Panc1 (cell line): ENCODE results near the gene ATP1A1. TPM values are rescaled to one million over a fixed set of nuclear protein-coding genes. Genes with fewer than 3 reads are reported as not detected.

Experiments
- ATAC-seq: fragments of 200-7000 bp; cut with Tn5 transposase; 2 replicates; pipeline ENCODE4 v1.9.1; 2020; ENCODE audit warnings: mild to moderate bottlenecking, moderate library complexity
- BruUV-seq: library from RNA; stranded (reverse); fragments of 400-500 nt; replicated peaks from 2 replicates; lab custom pipeline; 2021; lab: Mats Ljungman, UMichigan
- CTCF ChIA-PET: fragments of 300-600 bp; sonication (Branson Sonifier 250); formaldehyde crosslinking; loops from one replicate; lab custom pipeline; 2022; ENCODE audit warnings: antibody characterized with exemption; lab: Charles Lee
- POLR2A ChIA-PET: fragments of 300-600 bp; sonication (Branson Sonifier 250); formaldehyde crosslinking; loops from one replicate; lab custom pipeline; 2022; ENCODE audit warnings: antibody characterized with exemption; lab: Charles Lee
- DNase-seq: peaks from one replicate; pipeline ENCODE4 v3.0.0-alpha.2; 2010; ENCODE audit warnings: low read depth, low spot score
- H3K27ac ChIP-seq: 2 replicates; pipeline ENCODE4 v1.5.1; 2011; ENCODE audit warnings: mild to moderate bottlenecking, low read length, inconsistent platforms
- H3K27me3 ChIP-seq: fragments of 200-500 bp; sonication (Bioruptor generic); 2 replicates; pipeline ENCODE4 v1.6.0; 2014; ENCODE audit warnings: low read length, inconsistent platforms; ENCODE audit not compliant: control insufficient read depth, insufficient read depth
- H3K36me3 ChIP-seq: fragments of 200-500 bp; sonication (Bioruptor generic); 2 replicates; pipeline ENCODE4 v1.5.1; 2014; ENCODE audit warnings: inconsistent platforms, mild to moderate bottlenecking, low read length, moderate library complexity; ENCODE audit not compliant: control insufficient read depth, insufficient read depth
- H3K4me1 ChIP-seq: 2 replicates; pipeline ENCODE4 v1.5.1; 2011; ENCODE audit warnings: inconsistent platforms, mild to moderate bottlenecking, low read length, moderate library complexity; ENCODE audit not compliant: control insufficient read depth, insufficient read depth
- H3K4me3 ChIP-seq, 2 experiments: 2 replicates each; pipeline ENCODE4 v1.5.1; 2011 to 2012; ENCODE audit warnings: low read depth in 2 of 2, low read length in 2 of 2, mild to moderate bottlenecking in 2 of 2, inconsistent platforms in 1 of 2, moderate library complexity in 1 of 2
- H3K9me3 ChIP-seq: fragments of 200-500 bp; sonication (Bioruptor generic); 2 replicates; pipeline ENCODE4 v1.5.1; 2014; ENCODE audit warnings: low read depth, mild to moderate bottlenecking, inconsistent platforms, low read length, moderate library complexity; ENCODE audit not compliant: control insufficient read depth, insufficient read depth
- POLR2AphosphoS5 ChIP-seq: IDR thresholded peaks from 2 replicates; pipeline ENCODE4 v1.6.1; 2012; ENCODE audit warnings: mild to moderate bottlenecking, low read depth, low read length, moderate library complexity
- SIN3A ChIP-seq: IDR thresholded peaks from 2 replicates; pipeline ENCODE4 v1.6.1; 2012; ENCODE audit warnings: low read depth, mild to moderate bottlenecking, low read length, moderate library complexity, borderline replicate concordance; ENCODE audit not compliant: insufficient read depth
- TCF7L2 ChIP-seq: IDR thresholded peaks from 2 replicates; pipeline ENCODE4 v1.6.1; 2011; ENCODE audit warnings: mild to moderate bottlenecking, low read depth, low read length, inconsistent platforms
- in situ Hi-C: cut with HindIII; loops from 2 replicates; pipeline ENCODE4 v1.10.0; 2016; ENCODE audit warnings: low sequenced_read_pairs, low pct_unique_long_range_greater_than_20kb
- intact Hi-C: fragments of 100-400 bp; cut with micrococcal nuclease; formaldehyde crosslinking; loops from one replicate; pipeline ENCODE4 v1.10.0; 2022; ENCODE audit not compliant: unreplicated experiment
- total RNA-seq: library from RNA; stranded (reverse); gene quantifications from one replicate; pipeline ENCODE4 v1.2.1, GENCODE V29; 2021; ENCODE audit not compliant: unreplicated experiment
- TF ChIP-seq, protein P1 (sequence below): fragments of 450-650 bp; IDR thresholded peaks from 2 replicates; pipeline ENCODE4 v1.5.1; 2017; ENCODE audit warnings: mild to moderate bottlenecking
- TF ChIP-seq, protein P2 (sequence below), 2 experiments: IDR thresholded peaks; 2 replicates each; pipeline ENCODE4 v1.6.1; 2011 to 2012; ENCODE audit warnings: low read depth in 2 of 2, control low read depth in 1 of 2, low read length in 1 of 2, mild to moderate bottlenecking in 1 of 2, moderate library complexity in 1 of 2; ENCODE audit not compliant: insufficient read depth in 1 of 2

The ATP1A1 gene
- total RNA-seq, 1 experiment from 2014 or later, result 131 TPM

DNA sequence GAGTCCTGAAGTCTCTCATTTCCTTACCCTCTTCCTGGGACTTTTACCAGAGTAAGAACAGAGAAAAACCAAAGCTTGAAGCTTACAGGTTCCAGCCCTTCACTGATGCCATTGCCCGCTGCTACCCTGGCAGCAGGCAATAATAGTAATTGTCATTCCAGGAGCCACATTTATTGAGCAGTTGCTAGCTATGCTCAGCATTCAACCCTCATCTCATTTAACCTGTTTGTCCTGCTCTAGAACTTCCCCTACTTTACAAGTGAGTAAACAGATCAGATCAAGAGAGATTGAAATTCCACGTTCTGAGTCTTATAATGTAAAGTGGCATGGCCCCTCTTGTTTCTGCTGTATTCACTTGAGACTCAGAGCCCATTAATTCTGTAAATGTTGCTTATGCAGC is 80.4 kb downstream of the ATP1A1 start:
- ATAC-seq, result no peak
- H3K27ac ChIP-seq, result no peak overlapping the region
- H3K4me3 ChIP-seq, result no peak overlapping the region
- H3K9me3 ChIP-seq, result no peaks in the 10 kb centered on the region
- TF ChIP-seq SIN3A, result no peak
- no peak for TF ChIP-seq TCF7L2
- TF ChIP-seq, protein P1, sequence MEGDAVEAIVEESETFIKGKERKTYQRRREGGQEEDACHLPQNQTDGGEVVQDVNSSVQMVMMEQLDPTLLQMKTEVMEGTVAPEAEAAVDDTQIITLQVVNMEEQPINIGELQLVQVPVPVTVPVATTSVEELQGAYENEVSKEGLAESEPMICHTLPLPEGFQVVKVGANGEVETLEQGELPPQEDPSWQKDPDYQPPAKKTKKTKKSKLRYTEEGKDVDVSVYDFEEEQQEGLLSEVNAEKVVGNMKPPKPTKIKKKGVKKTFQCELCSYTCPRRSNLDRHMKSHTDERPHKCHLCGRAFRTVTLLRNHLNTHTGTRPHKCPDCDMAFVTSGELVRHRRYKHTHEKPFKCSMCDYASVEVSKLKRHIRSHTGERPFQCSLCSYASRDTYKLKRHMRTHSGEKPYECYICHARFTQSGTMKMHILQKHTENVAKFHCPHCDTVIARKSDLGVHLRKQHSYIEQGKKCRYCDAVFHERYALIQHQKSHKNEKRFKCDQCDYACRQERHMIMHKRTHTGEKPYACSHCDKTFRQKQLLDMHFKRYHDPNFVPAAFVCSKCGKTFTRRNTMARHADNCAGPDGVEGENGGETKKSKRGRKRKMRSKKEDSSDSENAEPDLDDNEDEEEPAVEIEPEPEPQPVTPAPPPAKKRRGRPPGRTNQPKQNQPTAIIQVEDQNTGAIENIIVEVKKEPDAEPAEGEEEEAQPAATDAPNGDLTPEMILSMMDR, result no peak
- TF ChIP-seq POLR2AphosphoS5, result no peak
- TF ChIP-seq, protein P2, sequence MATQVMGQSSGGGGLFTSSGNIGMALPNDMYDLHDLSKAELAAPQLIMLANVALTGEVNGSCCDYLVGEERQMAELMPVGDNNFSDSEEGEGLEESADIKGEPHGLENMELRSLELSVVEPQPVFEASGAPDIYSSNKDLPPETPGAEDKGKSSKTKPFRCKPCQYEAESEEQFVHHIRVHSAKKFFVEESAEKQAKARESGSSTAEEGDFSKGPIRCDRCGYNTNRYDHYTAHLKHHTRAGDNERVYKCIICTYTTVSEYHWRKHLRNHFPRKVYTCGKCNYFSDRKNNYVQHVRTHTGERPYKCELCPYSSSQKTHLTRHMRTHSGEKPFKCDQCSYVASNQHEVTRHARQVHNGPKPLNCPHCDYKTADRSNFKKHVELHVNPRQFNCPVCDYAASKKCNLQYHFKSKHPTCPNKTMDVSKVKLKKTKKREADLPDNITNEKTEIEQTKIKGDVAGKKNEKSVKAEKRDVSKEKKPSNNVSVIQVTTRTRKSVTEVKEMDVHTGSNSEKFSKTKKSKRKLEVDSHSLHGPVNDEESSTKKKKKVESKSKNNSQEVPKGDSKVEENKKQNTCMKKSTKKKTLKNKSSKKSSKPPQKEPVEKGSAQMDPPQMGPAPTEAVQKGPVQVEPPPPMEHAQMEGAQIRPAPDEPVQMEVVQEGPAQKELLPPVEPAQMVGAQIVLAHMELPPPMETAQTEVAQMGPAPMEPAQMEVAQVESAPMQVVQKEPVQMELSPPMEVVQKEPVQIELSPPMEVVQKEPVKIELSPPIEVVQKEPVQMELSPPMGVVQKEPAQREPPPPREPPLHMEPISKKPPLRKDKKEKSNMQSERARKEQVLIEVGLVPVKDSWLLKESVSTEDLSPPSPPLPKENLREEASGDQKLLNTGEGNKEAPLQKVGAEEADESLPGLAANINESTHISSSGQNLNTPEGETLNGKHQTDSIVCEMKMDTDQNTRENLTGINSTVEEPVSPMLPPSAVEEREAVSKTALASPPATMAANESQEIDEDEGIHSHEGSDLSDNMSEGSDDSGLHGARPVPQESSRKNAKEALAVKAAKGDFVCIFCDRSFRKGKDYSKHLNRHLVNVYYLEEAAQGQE (IDR thresholded peaks at IDR 0.05; ENCODE audit: insufficient read depth in 1 of 2, low read depth in 2 of 2, low read length in 1 of 2), result no peak
- H3K36me3 ChIP-seq, result no peaks in the 10 kb centered on the region
- H3K4me1 ChIP-seq, result no peaks in the 10 kb centered on the region
- H3K27me3 ChIP-seq, result no peaks in the 10 kb centered on the region; the same call in 1 of the 2 replicates
- CTCF ChIA-PET, result no interaction called here
- in situ Hi-C loops (no loop called here), intact Hi-C loops (no loop called here)
- no TSS peak for BruUV-seq
- no peak for DNase-seq
- POLR2A ChIA-PET, result no interaction called here

DNA sequence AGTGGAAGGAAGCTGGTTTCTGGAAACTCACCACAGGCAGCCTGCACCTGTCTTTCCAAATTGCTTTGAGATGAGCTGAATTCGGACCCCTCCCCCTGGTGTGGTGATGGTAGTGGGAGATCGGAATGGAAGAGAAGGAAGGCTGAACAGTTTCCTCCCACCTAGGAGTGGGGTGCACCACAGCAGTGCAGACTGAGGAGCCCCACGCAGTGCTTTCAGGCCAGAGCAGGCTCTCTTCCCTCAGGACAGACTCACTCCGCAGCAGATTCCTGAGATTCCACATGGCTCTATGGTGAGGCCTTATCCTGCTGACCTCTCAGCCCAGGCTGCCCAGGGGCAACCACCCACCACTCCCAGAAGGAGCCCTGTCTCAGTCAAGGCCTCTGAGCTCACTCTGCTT is 80.9 kb downstream of the ATP1A1 start:
- Histone ChIP-seq H3K4me3 (no peak overlapping the region), H3K36me3 (no peaks in the 10 kb centered on the region), H3K4me1 (no peaks in the 10 kb centered on the region), H3K27me3 (no peaks in the 10 kb centered on the region; the same call in 1 of the 2 replicates), H3K9me3 (no peaks in the 10 kb centered on the region), H3K27ac (no peak overlapping the region)
- ATAC-seq (no peak), DNase-seq (no peak)
- intact Hi-C loops, result no loop called here
- ChIA-PET CTCF (no interaction called here), POLR2A (no interaction called here)
- in situ Hi-C loops, result no loop called here
- TF ChIP-seq, protein P2 (IDR thresholded peaks at IDR 0.05; ENCODE audit: insufficient read depth in 1 of 2, low read depth in 2 of 2, low read length in 1 of 2), result no peak
- TF ChIP-seq SIN3A, result no peak
- no peak for TF ChIP-seq POLR2AphosphoS5
- TF ChIP-seq, protein P1, result no peak
- no peak for TF ChIP-seq TCF7L2
- BruUV-seq, result no TSS peak

Other genes with a start within 250 kb of the ATP1A1 start
- gene CD58, start 197.8 kb downstream of the ATP1A1 start, total RNA-seq, result 12.6 TPM